Hematopoietic multipotent progenitor cell treated with erythropoietin and hydrocortisone succinate and interleukin-3 and kit ligand, for 17 days (in vitro differentiated cells): ENCODE measurements around the gene CDHR2.

Source experiments
- DNase-seq: peaks from one replicate; pipeline ENCODE4 v3.0.0-alpha.2; 2015; ENCODE audit warnings: low spot score

Gene CDHR2

GRCh38 chr5:176620333-176620981 is 71.3 kb downstream of the CDHR2 start:
- no peak for DNase-seq

GRCh38 chr5:176621661-176622079 is 72.5 kb downstream of the CDHR2 start:
- DNase-seq, result no peak

- no peak for DNase-seq
These were observed 75.0 kb downstream of the CDHR2 start for GRCh38 chr5:176624142-176624541.

- DNase-seq, result no peak
These were observed 75.8 kb downstream of the CDHR2 start for GRCh38 chr5:176624938-176625337.

GRCh38 chr5:176625512-176625911 is 76.4 kb downstream of the CDHR2 start:
- DNase-seq, result no peak

GRCh38 chr5:176625966-176626875 is 77.1 kb downstream of the CDHR2 start:
- DNase-seq, result no peak

- DNase-seq, result no peak
These were observed 77.7 kb downstream of the CDHR2 start for GRCh38 chr5:176626876-176627236.

GRCh38 chr5:176627582-176627981 is 78.4 kb downstream of the CDHR2 start:
- DNase-seq, result no peak

GRCh38 chr5:176628406-176629228 is 79.5 kb downstream of the CDHR2 start:
- DNase-seq, result no peak

- DNase-seq, result no peak
These were observed 80.2 kb downstream of the CDHR2 start for GRCh38 chr5:176629317-176629852.

- no peak for DNase-seq
These were observed 80.9 kb downstream of the CDHR2 start, which contains the start of the genes EIF4E1B and SNCB for GRCh38 chr5:176629853-176630680. TSS of gene EIF4E1B (plus strand) at chr5:176630675. CDS start at chr5:176642788, 12,113 bp downstream. TSS of gene SNCB (minus strand) at chr5:176630534. CDS start at chr5:176629654, 880 bp downstream.

GRCh38 chr5:176630681-176631222 is 81.6 kb downstream of the CDHR2 start:
- no peak for DNase-seq

GRCh38 chr5:176631383-176632200 is 82.5 kb downstream of the CDHR2 start:
- DNase-seq, result no peak

GRCh38 chr5:176632745-176633144 is 83.6 kb downstream of the CDHR2 start:
- no peak for DNase-seq

GRCh38 chr5:176633598-176633997 is 84.5 kb downstream of the CDHR2 start:
- DNase-seq, result no peak

- DNase-seq, result no peak
These were observed 87.3 kb downstream of the CDHR2 start for GRCh38 chr5:176636426-176636825.

GRCh38 chr5:176637556-176637955 is 88.4 kb downstream of the CDHR2 start:
- DNase-seq, result no peak

- DNase-seq, result no peak
These were observed 89.3 kb downstream of the CDHR2 start for GRCh38 chr5:176638437-176638836.

- no peak for DNase-seq
These were observed 90.1 kb downstream of the CDHR2 start for GRCh38 chr5:176639208-176639607.

GRCh38 chr5:176639981-176640380 is 90.8 kb downstream of the CDHR2 start:
- no peak for DNase-seq
